Lower lobe of right lung (tissue), 2 donors: ENCODE data around the gene SRSF3. TPM values are rescaled to one million over a fixed set of nuclear protein-coding genes. Genes with fewer than 3 reads are reported as not detected.

ENCODE experiments used
- ATAC-seq, 2 donors: fragments of 200-7000 bp; cut with Tn5 transposase; one replicate each; pipeline ENCODE4 v1.9.1; 2020 to 2022; ENCODE audit warnings: mild to moderate bottlenecking in 2 of 2, moderate library complexity in 2 of 2
- DNase-seq: peaks from one replicate; pipeline ENCODE4 v3.0.0-alpha.2; 2020
- H3K27ac ChIP-seq: fragments of 200-600 bp; one replicate; pipeline ENCODE4 v1.8.0; 2022
- H3K27me3 ChIP-seq: fragments of 200-600 bp; one replicate; pipeline ENCODE4 v1.8.0; 2022; ENCODE audit warnings: low read depth
- H3K36me3 ChIP-seq: fragments of 200-600 bp; one replicate; pipeline ENCODE4 v1.8.0; 2022; ENCODE audit warnings: mild to moderate bottlenecking
- H3K4me1 ChIP-seq: fragments of 200-600 bp; one replicate; pipeline ENCODE4 v1.8.0; 2022
- H3K4me3 ChIP-seq: fragments of 200-600 bp; one replicate; pipeline ENCODE4 v1.8.0; 2022; ENCODE audit warnings: mild to moderate bottlenecking
- H3K9me3 ChIP-seq: fragments of 200-600 bp; one replicate; pipeline ENCODE4 v1.8.0; 2022
- CTCF ChIP-seq: fragments of 200-600 bp; IDR thresholded peaks from one replicate; pipeline ENCODE4 v1.8.0; 2022; ENCODE audit warnings: antibody characterized with exemption, mild to moderate bottlenecking
- intact Hi-C: fragments of 100-400 bp; cut with DNase I; formaldehyde crosslinking; loops from one replicate; pipeline ENCODE4 v1.11.0; 2022
- total RNA-seq: library from RNA; stranded (reverse); fragmentation: NEBNext Ultra II Directional; extraction: Animal tissue kit (Norgen Biotek cat#: 25700); gene quantifications from one replicate; pipeline ENCODE4 v1.2.1, GENCODE V29; 2021
- donor health status: DM: no; HTN: yes; CAD: no; lungs with severe emphysema.

The SRSF3 gene
- total RNA-seq, 1 donor from 2014 or later: 180 TPM

GRCh38 chr6:36624461-36625157 lies 30.4 kb downstream of the SRSF3 start:
- H3K9me3 ChIP-seq: no peaks in the 10 kb centered on the region
- H3K4me1 ChIP-seq: peaks cover 61% of the 10 kb centered on the region
- peak overlapping the region; percentile 18 for H3K27ac ChIP-seq
- TF ChIP-seq CTCF: no peak
- no peaks in the 10 kb centered on the region for H3K27me3 ChIP-seq
- no peaks in the 10 kb centered on the region for H3K36me3 ChIP-seq
- no peak overlapping the region for H3K4me3 ChIP-seq
- intact Hi-C loops: loop anchor here (10.0 kb wide), 2 partner anchors 50 to 130 kb away; partner anchors contain the start of gene CDKN1A
- no peak for DNase-seq
- no peak for ATAC-seq

GRCh38 chr6:36625158-36625919 lies 31.2 kb downstream of the SRSF3 start:
- intact Hi-C loops: loop anchor here (10.0 kb wide), 2 partner anchors 49 to 129 kb away; partner anchors contain the start of gene CDKN1A
- H3K36me3 ChIP-seq: no peaks in the 10 kb centered on the region
- H3K9me3 ChIP-seq: no peaks in the 10 kb centered on the region
- no peaks in the 10 kb centered on the region for H3K27me3 ChIP-seq
- ATAC-seq (no peak), DNase-seq (no peak)
- no peak overlapping the region for H3K4me3 ChIP-seq
- no peak for TF ChIP-seq CTCF
- peak overlapping the region; percentile 18 for H3K27ac ChIP-seq
- H3K4me1 ChIP-seq: peaks cover 62% of the 10 kb centered on the region

GRCh38 chr6:36626636-36627035 lies 32.5 kb downstream of the SRSF3 start:
- DNase-seq: no peak
- intact Hi-C loops: loop anchor here (10.0 kb wide), 2 partner anchors 48 to 128 kb away; partner anchors contain the start of gene CDKN1A

GRCh38 chr6:36627141-36627540 lies 33.0 kb downstream of the SRSF3 start:
- no peaks in the 10 kb centered on the region for H3K9me3 ChIP-seq
- ATAC-seq (no peak), DNase-seq (no peak)
- H3K27ac ChIP-seq: peak overlapping the region; percentile 38
- H3K27me3 ChIP-seq: no peaks in the 10 kb centered on the region
- intact Hi-C loops: loop anchor here (10.0 kb wide), 2 partner anchors 48 to 128 kb away; partner anchors contain the start of gene CDKN1A
- H3K4me1 ChIP-seq: peaks cover 62% of the 10 kb centered on the region
- TF ChIP-seq CTCF: no peak
- H3K36me3 ChIP-seq: no peaks in the 10 kb centered on the region
- H3K4me3 ChIP-seq: no peak overlapping the region

More at GRCh38 chr6:36626636-36627035, 32.5 kb downstream of the SRSF3 start:
- Histone ChIP-seq H3K4me3 (no peak overlapping the region), H3K9me3 (no peaks in the 10 kb centered on the region), H3K36me3 (no peaks in the 10 kb centered on the region), H3K27me3 (no peaks in the 10 kb centered on the region), H3K4me1 (peaks cover 62% of the 10 kb centered on the region), H3K27ac (no peak overlapping the region)
- no peak for ATAC-seq
- TF ChIP-seq CTCF: no peak

- Histone ChIP-seq H3K36me3 (no peaks in the 10 kb centered on the region), H3K27me3 (no peaks in the 10 kb centered on the region), H3K9me3 (no peaks in the 10 kb centered on the region), H3K4me3 (peak overlapping the region; percentile 2), H3K27ac (peak overlapping the region; percentile 38), H3K4me1 (peaks cover 55% of the 10 kb centered on the region)
- DNase-seq (peak; percentile 65), ATAC-seq (peak; percentile 78 to 82)
- intact Hi-C loops: loop anchor here (10.0 kb wide), 2 partner anchors 47 to 127 kb away; partner anchors contain the start of gene CDKN1A
- no peak for TF ChIP-seq CTCF
These were observed 33.7 kb downstream of the SRSF3 start for GRCh38 chr6:36627801-36628246.
